ENCODE measurements around the gene PRSS57.
"Not testable (repeated sequence)": the region's sequence is repeated elsewhere in the genome, so short reads cannot be mapped to it uniquely, and the experiment has no call there.

Gene PRSS57

DNA sequence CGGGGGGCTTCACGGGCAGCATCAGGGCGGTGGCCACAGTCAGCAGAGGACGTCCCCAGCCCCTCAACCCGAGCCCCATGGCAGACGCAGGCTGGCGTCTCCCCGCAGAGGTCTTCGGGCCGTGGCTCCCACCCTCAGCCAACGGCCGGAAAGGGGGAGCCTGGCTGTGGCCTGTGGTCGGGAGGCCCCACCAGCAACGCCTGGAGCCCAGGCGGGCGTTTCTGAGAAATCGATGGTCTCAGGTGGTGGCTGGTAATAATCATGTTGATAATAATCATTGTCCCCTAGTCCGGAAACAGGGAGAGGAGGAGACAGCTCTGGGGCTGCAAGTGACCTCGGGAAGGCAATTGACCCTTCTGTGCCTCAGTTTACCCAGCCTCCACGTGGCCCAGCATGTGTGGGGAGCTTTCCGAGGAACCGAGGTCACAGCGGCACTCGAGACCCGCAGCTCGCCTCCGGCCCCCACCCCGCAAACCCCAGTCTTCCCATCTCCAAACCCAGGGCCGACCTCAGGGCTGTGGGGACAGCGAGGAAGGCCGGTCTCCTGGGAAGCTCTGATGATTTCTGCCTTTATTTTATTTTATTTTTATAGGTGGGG is at the start of gene PRSS57:
PRSS57 (minus strand) TSS at position 101 of the 598 bp plus-strand sequence; CDS start at position 79, 22 bp downstream.
- Histone ChIP-seq H3K4me3 (ENCODE audit: low read length in 2 of 2) (no peak within 1 kb of the TSS), H3K4me1 (ENCODE audit: control insufficient read depth, insufficient read depth, low read length) (no peaks in the 10 kb centered on the region), H3K9me3 (ENCODE audit: control insufficient read depth in 2 of 2, low read length in 2 of 2) (no peaks in the 10 kb centered on the region), H3K9ac (ENCODE audit: low read length in 2 of 2) (no peak within 1 kb of the TSS), H3K27ac (ENCODE audit: low read length) (no peak within 1 kb of the TSS), H3K36me3 (ENCODE audit: control insufficient read depth in 2 of 2, insufficient read depth in 2 of 2, low read length in 2 of 2) (no peaks in the 10 kb centered on the region), H3K27me3 (ENCODE audit: control insufficient read depth in 1 of 2, insufficient read depth in 2 of 2, low read length in 2 of 2) (peaks cover 4 to 7% of the 10 kb centered on the region in 2 donors)

- no peak overlapping the region for H3K4me3 ChIP-seq (ENCODE audit: low read length in 2 of 2)
- H3K27ac ChIP-seq (ENCODE audit: low read length): no peak overlapping the region
- peaks cover 0 to 3% of the 10 kb centered on the region in 2 donors for H3K36me3 ChIP-seq (ENCODE audit: control insufficient read depth in 2 of 2, insufficient read depth in 2 of 2, low read length in 2 of 2)
- H3K27me3 ChIP-seq (ENCODE audit: control insufficient read depth in 1 of 2, insufficient read depth in 2 of 2, low read length in 2 of 2): peaks cover 0 to under 1% of the 10 kb centered on the region in 2 donors
- H3K9ac ChIP-seq (ENCODE audit: low read length in 2 of 2): no peak overlapping the region
- peaks cover 0 to 11% of the 10 kb centered on the region in 2 donors for H3K9me3 ChIP-seq (ENCODE audit: control insufficient read depth in 2 of 2, low read length in 2 of 2)
- H3K4me1 ChIP-seq (ENCODE audit: control insufficient read depth, insufficient read depth, low read length): no peaks in the 10 kb centered on the region
These were observed 48.0 kb upstream of the PRSS57 start for GRCh38 chr19:743168-743687.

- H3K9me3 ChIP-seq (ENCODE audit: control insufficient read depth in 2 of 2, low read length in 2 of 2): peaks cover 0 to 6% of the 10 kb centered on the region in 2 donors
- no peaks in the 10 kb centered on the region for H3K4me1 ChIP-seq (ENCODE audit: control insufficient read depth, insufficient read depth, low read length)
- no peak overlapping the region for H3K9ac ChIP-seq (ENCODE audit: low read length in 2 of 2)
- H3K27ac ChIP-seq (ENCODE audit: low read length): no peak overlapping the region
- no peak overlapping the region for H3K4me3 ChIP-seq (ENCODE audit: low read length in 2 of 2)
- no peaks in the 10 kb centered on the region for H3K27me3 ChIP-seq (ENCODE audit: control insufficient read depth in 1 of 2, insufficient read depth in 2 of 2, low read length in 2 of 2)
- H3K36me3 ChIP-seq (ENCODE audit: control insufficient read depth in 2 of 2, insufficient read depth in 2 of 2, low read length in 2 of 2): peaks cover 0 to 3% of the 10 kb centered on the region in 2 donors
These were observed 47.4 kb upstream of the PRSS57 start for GRCh38 chr19:742540-743075.

GRCh38 chr19:741506-742131 is 46.4 kb upstream of the PRSS57 start:
- Histone ChIP-seq H3K27me3 (ENCODE audit: control insufficient read depth in 1 of 2, insufficient read depth in 2 of 2, low read length in 2 of 2) (no peaks in the 10 kb centered on the region), H3K36me3 (ENCODE audit: control insufficient read depth in 2 of 2, insufficient read depth in 2 of 2, low read length in 2 of 2) (peaks cover 0 to 3% of the 10 kb centered on the region in 2 donors), H3K9ac (ENCODE audit: low read length in 2 of 2) (no peak overlapping the region), H3K4me3 (ENCODE audit: low read length in 2 of 2) (no peak overlapping the region), H3K4me1 (ENCODE audit: control insufficient read depth, insufficient read depth, low read length) (no peaks in the 10 kb centered on the region), H3K9me3 (ENCODE audit: control insufficient read depth in 2 of 2, low read length in 2 of 2) (peaks cover 0 to 2% of the 10 kb centered on the region in 2 donors), H3K27ac (ENCODE audit: low read length) (no peak overlapping the region)

DNA sequence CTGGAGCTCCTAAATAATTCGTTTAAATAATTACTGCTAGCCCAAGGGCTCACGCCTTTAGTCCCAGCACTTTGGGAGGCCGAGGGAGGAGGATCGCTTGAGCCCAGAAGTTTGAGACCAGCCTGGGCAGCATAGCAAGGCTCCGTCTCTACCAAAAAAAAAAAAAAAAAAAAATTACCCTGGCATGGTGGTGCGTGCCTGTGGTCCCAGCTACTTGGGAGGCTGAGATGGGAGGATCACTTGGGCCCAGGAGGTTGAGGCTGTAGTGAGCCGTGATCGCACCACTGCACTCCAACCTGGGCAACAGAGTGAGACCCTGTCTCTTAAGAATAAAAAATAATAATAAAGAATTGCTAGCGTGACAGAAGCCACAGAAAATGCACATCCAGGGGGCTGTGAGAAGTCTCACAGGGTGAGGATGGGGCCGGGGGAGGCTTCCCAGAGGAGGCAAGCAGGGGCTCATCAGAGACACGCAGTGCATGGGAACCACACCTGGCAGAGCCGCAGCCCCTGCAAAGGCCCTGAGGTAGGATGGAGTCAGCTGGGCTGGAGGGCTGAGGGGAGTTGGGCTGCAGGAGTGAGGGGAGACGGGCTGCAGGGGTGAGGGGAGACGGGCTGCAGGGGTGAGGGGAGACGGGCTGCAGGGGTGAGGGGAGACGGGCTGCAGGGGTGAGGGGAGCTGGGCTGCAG is 45.7 kb upstream of the PRSS57 start:
- not testable (repeated sequence) for H3K27ac ChIP-seq (ENCODE audit: low read length); H3K36me3 ChIP-seq (ENCODE audit: control insufficient read depth in 2 of 2, insufficient read depth in 2 of 2, low read length in 2 of 2); H3K4me3 ChIP-seq (ENCODE audit: low read length in 2 of 2); H3K27me3 ChIP-seq (ENCODE audit: control insufficient read depth in 1 of 2, insufficient read depth in 2 of 2, low read length in 2 of 2); H3K4me1 ChIP-seq (ENCODE audit: control insufficient read depth, insufficient read depth, low read length); H3K9me3 ChIP-seq (ENCODE audit: control insufficient read depth in 2 of 2, low read length in 2 of 2); H3K9ac ChIP-seq (ENCODE audit: low read length in 2 of 2)

- H3K9ac ChIP-seq (ENCODE audit: low read length in 2 of 2): no peak overlapping the region
- H3K9me3 ChIP-seq (ENCODE audit: control insufficient read depth in 2 of 2, low read length in 2 of 2): peaks cover 0 to 2% of the 10 kb centered on the region in 2 donors
- H3K27ac ChIP-seq (ENCODE audit: low read length): no peak overlapping the region
- H3K36me3 ChIP-seq (ENCODE audit: control insufficient read depth in 2 of 2, insufficient read depth in 2 of 2, low read length in 2 of 2): peaks cover 0 to 3% of the 10 kb centered on the region in 2 donors
- H3K27me3 ChIP-seq (ENCODE audit: control insufficient read depth in 1 of 2, insufficient read depth in 2 of 2, low read length in 2 of 2): no peaks in the 10 kb centered on the region
- no peak overlapping the region for H3K4me3 ChIP-seq (ENCODE audit: low read length in 2 of 2)
- no peaks in the 10 kb centered on the region for H3K4me1 ChIP-seq (ENCODE audit: control insufficient read depth, insufficient read depth, low read length)
These were observed 44.9 kb upstream of the PRSS57 start for GRCh38 chr19:739998-740715.

DNA sequence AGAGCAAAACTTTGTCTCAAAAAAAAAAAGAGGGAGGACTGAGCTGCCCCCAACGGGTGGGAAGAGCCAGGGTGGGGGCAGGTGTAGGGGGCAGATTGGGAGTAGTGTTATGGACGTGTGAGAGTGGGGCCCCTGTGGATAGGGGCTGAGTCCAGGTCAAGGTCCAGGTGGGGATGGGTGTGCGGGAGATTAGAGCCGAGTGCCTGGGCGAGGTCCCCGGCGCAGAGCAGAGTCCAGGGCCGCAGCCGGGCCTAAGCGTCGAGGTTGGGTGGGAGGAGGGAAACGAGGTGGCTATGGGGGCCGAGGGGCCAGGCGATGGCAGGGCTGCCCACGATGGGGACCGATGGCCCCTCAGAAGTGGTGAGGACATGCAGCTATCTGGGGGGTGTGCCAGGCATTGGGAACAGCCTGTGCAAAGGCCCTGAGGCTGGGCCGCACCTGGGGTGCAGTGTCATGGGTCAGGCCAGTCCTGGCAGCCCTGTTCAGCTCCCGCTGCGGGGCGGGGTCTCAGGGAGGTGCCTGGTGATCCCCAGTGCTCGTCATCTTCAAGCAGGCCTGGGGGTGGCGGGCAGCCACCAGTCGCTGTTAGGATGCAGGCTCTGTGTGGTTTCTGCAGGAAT is 43.4 kb upstream of the PRSS57 start:
- Histone ChIP-seq H3K4me3 (ENCODE audit: low read length in 2 of 2) (no peak overlapping the region), H3K27ac (ENCODE audit: low read length) (no peak overlapping the region), H3K36me3 (ENCODE audit: control insufficient read depth in 2 of 2, insufficient read depth in 2 of 2, low read length in 2 of 2) (peaks cover 0 to 3% of the 10 kb centered on the region in 2 donors), H3K9me3 (ENCODE audit: control insufficient read depth in 2 of 2, low read length in 2 of 2) (no peaks in the 10 kb centered on the region), H3K9ac (ENCODE audit: low read length in 2 of 2) (no peak overlapping the region), H3K4me1 (ENCODE audit: control insufficient read depth, insufficient read depth, low read length) (peaks cover 4% of the 10 kb centered on the region), H3K27me3 (ENCODE audit: control insufficient read depth in 1 of 2, insufficient read depth in 2 of 2, low read length in 2 of 2) (no peaks in the 10 kb centered on the region)

GRCh38 chr19:737591-738093 is 42.4 kb upstream of the PRSS57 start:
- Histone ChIP-seq H3K4me3 (ENCODE audit: low read length in 2 of 2) (no peak overlapping the region), H3K27me3 (ENCODE audit: control insufficient read depth in 1 of 2, insufficient read depth in 2 of 2, low read length in 2 of 2) (no peaks in the 10 kb centered on the region), H3K4me1 (ENCODE audit: control insufficient read depth, insufficient read depth, low read length) (peaks cover 4% of the 10 kb centered on the region), H3K27ac (ENCODE audit: low read length) (no peak overlapping the region), H3K9me3 (ENCODE audit: control insufficient read depth in 2 of 2, low read length in 2 of 2) (no peaks in the 10 kb centered on the region), H3K36me3 (ENCODE audit: control insufficient read depth in 2 of 2, insufficient read depth in 2 of 2, low read length in 2 of 2) (peaks cover 0 to 3% of the 10 kb centered on the region in 2 donors), H3K9ac (ENCODE audit: low read length in 2 of 2) (no peak overlapping the region)

DNA sequence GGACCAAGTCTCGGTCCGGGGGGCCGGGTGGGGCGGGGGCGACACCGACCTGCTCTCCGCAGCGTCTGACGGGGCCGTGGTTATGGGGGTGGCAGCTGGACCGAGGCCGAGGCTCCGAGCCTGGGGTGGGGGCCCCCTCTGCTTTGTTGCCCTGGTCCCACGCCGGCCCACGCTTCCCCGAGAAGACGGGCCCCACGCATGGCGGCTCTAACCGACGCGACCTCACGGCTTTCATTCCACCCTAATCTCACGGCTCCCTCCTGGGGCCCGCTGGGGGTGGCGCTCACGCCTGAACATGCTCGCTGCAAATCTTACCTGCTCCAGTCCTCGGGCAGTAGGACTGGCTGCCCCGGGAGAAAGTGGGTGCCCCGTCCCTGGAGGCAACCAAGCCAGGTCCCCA is 40.9 kb upstream of the PRSS57 start:
- no peaks in the 10 kb centered on the region for H3K27me3 ChIP-seq (ENCODE audit: control insufficient read depth in 1 of 2, insufficient read depth in 2 of 2, low read length in 2 of 2)
- H3K4me1 ChIP-seq (ENCODE audit: control insufficient read depth, insufficient read depth, low read length): peaks cover 4% of the 10 kb centered on the region
- no peak overlapping the region for H3K9ac ChIP-seq (ENCODE audit: low read length in 2 of 2)
- H3K36me3 ChIP-seq (ENCODE audit: control insufficient read depth in 2 of 2, insufficient read depth in 2 of 2, low read length in 2 of 2): peaks cover 0 to 3% of the 10 kb centered on the region in 2 donors
- H3K9me3 ChIP-seq (ENCODE audit: control insufficient read depth in 2 of 2, low read length in 2 of 2): no peaks in the 10 kb centered on the region
- H3K4me3 ChIP-seq (ENCODE audit: low read length in 2 of 2): no peak overlapping the region
- H3K27ac ChIP-seq (ENCODE audit: low read length): no peak overlapping the region

DNA sequence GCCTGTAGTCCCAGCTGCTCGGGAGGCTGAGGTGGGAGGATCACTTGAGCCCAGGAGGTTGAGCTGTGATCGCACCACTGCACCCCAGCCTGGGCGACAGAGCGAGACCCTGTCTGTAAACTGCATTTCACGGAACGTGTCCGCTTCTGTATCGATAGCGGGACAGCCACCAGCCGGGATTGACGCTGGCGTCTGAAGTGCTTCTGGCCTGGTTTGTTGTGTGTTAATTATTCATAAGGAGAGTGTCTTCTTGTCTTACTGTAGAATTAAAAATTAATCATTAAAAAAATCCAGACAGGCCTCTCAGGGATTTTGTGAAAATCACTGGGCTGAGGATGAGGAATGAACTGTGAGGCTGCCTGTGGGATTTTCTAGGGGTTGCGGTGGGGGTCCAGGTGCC is 39.5 kb upstream of the PRSS57 start:
- no peak overlapping the region for H3K4me3 ChIP-seq (ENCODE audit: low read length in 2 of 2)
- H3K9me3 ChIP-seq (ENCODE audit: control insufficient read depth in 2 of 2, low read length in 2 of 2): no peaks in the 10 kb centered on the region
- H3K36me3 ChIP-seq (ENCODE audit: control insufficient read depth in 2 of 2, insufficient read depth in 2 of 2, low read length in 2 of 2): no peaks in the 10 kb centered on the region
- no peaks in the 10 kb centered on the region for H3K27me3 ChIP-seq (ENCODE audit: control insufficient read depth in 1 of 2, insufficient read depth in 2 of 2, low read length in 2 of 2)
- peaks cover 4% of the 10 kb centered on the region for H3K4me1 ChIP-seq (ENCODE audit: control insufficient read depth, insufficient read depth, low read length)
- no peak overlapping the region for H3K9ac ChIP-seq (ENCODE audit: low read length in 2 of 2)
- H3K27ac ChIP-seq (ENCODE audit: low read length): no peak overlapping the region

Data from stomach smooth muscle (tissue), 2 donors.